Measurements from ENCODE around the gene SMAD3. TPM values are rescaled to one million over a fixed set of nuclear protein-coding genes. Genes with fewer than 3 reads are reported as not detected.

Gene SMAD3
- total and polyA plus RNA-seq, 10 of the 15 experiments (the other 5 are each of a cell fraction or from before 2014, with no cell fraction given) = 5.6 to 43.2 (median 16.0) TPM

GRCh38 chr15:67085818-67086636 lies 20.6 kb downstream of the SMAD3 start (continued):
- TF ChIP-seq STAT3 (IDR thresholded peaks at IDR 0.05; ENCODE audit: low read depth, low read length) (peak; percentile 93; the same call in 1 of the 2 replicates), JUNB (IDR thresholded peaks at IDR 0.05) (peak; percentile 3; the same call in 1 of the 2 replicates), KLF5 (IDR thresholded peaks at IDR 0.05; ENCODE audit: partially characterized antibody) (peak; percentile 50), SIX5 (IDR thresholded peaks at IDR 0.05; ENCODE audit: low read depth, low read length, severe bottlenecking) (no peak), SRF (IDR thresholded peaks at IDR 0.05; ENCODE audit: low read depth in 2 of 2, low read length in 2 of 2) (peak in 1 of 2 experiments; percentile 63; a peak in 1 of 4 replicates), ETV6 (conservative IDR thresholded peaks at IDR 0.05 in 1 of 2, IDR thresholded peaks at IDR 0.05 in 1 of 2; ENCODE audit: borderline replicate concordance in 1 of 2, low read depth in 1 of 2) (peak in 1 of 2 experiments; percentile 94; a peak in 2 of 4 replicates), RFX5 (IDR thresholded peaks at IDR 0.05; ENCODE audit: low read depth, low read length) (no peak), NR2C1 (IDR thresholded peaks at IDR 0.05) (no peak), SUZ12 (IDR thresholded peaks at IDR 0.05; ENCODE audit: unreplicated experiment) (no peak), MEF2B (IDR thresholded peaks at IDR 0.05; ENCODE audit: partially characterized antibody, poor library complexity, severe bottlenecking) (peak; percentile 81), HDGF (IDR thresholded peaks at IDR 0.05) (0 out of 2 replicates have a peak, but pooled peaks have one; percentile 31), ATF7 (IDR thresholded peaks at IDR 0.05; ENCODE audit: low read depth) (peak; percentile 89), HDAC6 (IDR thresholded peaks at IDR 0.05; ENCODE audit: unreplicated experiment) (no peak), PAX8 (IDR thresholded peaks at IDR 0.05) (no peak), FOXK2 (IDR thresholded peaks at IDR 0.05) (no peak), BCLAF1 (IDR thresholded peaks at IDR 0.05) (no peak), EP300 (IDR thresholded peaks at IDR 0.05; ENCODE audit: borderline replicate concordance in 1 of 2, control insufficient read depth in 1 of 2, low read depth in 2 of 2, low read length in 2 of 2) (peak; percentile 95 to 96), IKZF1 (conservative IDR thresholded peaks at IDR 0.05) (peak; percentile 98), E4F1 (IDR thresholded peaks at IDR 0.05; ENCODE audit: borderline replicate concordance, partially characterized antibody) (no peak), RB1 (IDR thresholded peaks at IDR 0.05; ENCODE audit: borderline replicate concordance) (no peak), PKNOX1 (IDR thresholded peaks at IDR 0.05) (no peak), SP1 (IDR thresholded peaks at IDR 0.05; ENCODE audit: low read depth, low read length) (peak; percentile 92)
